ENCODE measurements around the gene RPS6KA1. TPM values are rescaled to one million over a fixed set of nuclear protein-coding genes. Genes with fewer than 3 reads are reported as not detected.

Gene RPS6KA1
- total and polyA plus RNA-seq, 2 of the 8 experiments (the other 6 are each of a cell fraction or from before 2014, with no cell fraction given) = 44.3 to 55.0 TPM

DNA sequence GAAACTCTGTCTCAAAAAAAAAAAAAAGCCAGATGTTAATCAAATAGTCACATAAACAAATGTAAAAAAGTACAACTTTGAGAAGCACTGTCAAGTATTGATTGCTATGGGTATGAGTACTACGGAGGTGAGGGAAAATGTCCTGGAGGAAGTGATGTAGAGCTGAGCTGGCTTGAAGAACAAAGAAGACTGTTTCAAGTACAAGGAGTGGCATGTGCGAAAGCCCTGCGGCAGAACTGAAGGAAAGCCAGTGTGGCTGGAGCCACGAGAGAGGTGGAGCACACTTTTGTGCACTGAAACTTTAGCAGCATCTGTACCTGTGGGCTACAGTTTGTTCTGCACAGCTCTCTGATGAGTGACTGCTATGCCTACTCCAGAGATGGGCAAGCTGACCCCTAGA, 5.4 kb upstream of the RPS6KA1 start:
- no peak for TF ChIP-seq SAP30 (IDR thresholded peaks at IDR 0.05; ENCODE audit: insufficient read depth, insufficient replicate concordance, low read length)
- TF ChIP-seq, protein P1, sequence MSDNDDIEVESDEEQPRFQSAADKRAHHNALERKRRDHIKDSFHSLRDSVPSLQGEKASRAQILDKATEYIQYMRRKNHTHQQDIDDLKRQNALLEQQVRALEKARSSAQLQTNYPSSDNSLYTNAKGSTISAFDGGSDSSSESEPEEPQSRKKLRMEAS (IDR thresholded peaks at IDR 0.05) = no peak
- no peak for TF ChIP-seq BRCA1 (IDR thresholded peaks at IDR 0.05; ENCODE audit: low read depth, low read length)
- no peak for TF ChIP-seq POLR2AphosphoS5 (IDR thresholded peaks at IDR 0.05; ENCODE audit: low read depth, low read length)
- no peak for TF ChIP-seq GABPA (IDR thresholded peaks at IDR 0.05; ENCODE audit: borderline replicate concordance, insufficient read depth, low read length)
- no peak for TF ChIP-seq JUN (IDR thresholded peaks at IDR 0.05; ENCODE audit: low read depth, low read length)
- no peak for TF ChIP-seq JUND (IDR thresholded peaks at IDR 0.05; ENCODE audit: low read length)
- TF ChIP-seq CREB1 (IDR thresholded peaks at IDR 0.05) = no peak
- TF ChIP-seq EP300 (IDR thresholded peaks at IDR 0.05; ENCODE audit: borderline replicate concordance in 1 of 2, low read depth in 2 of 2, low read length in 2 of 2) = no peak
- TF ChIP-seq, protein P2, sequence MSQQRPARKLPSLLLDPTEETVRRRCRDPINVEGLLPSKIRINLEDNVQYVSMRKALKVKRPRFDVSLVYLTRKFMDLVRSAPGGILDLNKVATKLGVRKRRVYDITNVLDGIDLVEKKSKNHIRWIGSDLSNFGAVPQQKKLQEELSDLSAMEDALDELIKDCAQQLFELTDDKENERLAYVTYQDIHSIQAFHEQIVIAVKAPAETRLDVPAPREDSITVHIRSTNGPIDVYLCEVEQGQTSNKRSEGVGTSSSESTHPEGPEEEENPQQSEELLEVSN (IDR thresholded peaks at IDR 0.05) = no peak
- TF ChIP-seq MAFK (IDR thresholded peaks at IDR 0.05; ENCODE audit: low read depth, low read length) = no peak
- TF ChIP-seq TCF12 (IDR thresholded peaks at IDR 0.05; ENCODE audit: low read depth, low read length) = no peak
- no peak for TF ChIP-seq POU5F1 (IDR thresholded peaks at IDR 0.05; ENCODE audit: low read depth, low read length)
- Histone ChIP-seq H3K23me2 (ENCODE audit: low read depth, low read length) (no peaks in the 10 kb centered on the region), H3K23ac (ENCODE audit: insufficient read length) (no peak overlapping the region), H3K4me1 (replicated peaks in 1 of 4; ENCODE audit: control insufficient read depth in 3 of 4, insufficient read depth in 4 of 4, low read length in 3 of 4) (peaks cover under 1 to 3% (median 2%) of the 10 kb centered on the region in 4 experiments; a peak in 3 of 7 replicates), H3K27ac (ENCODE audit: low read depth, low read length) (no peak overlapping the region), H3K14ac (ENCODE audit: insufficient read length) (no peak overlapping the region), H2BK120ac (replicated peaks; ENCODE audit: low read depth, low read length) (no peak overlapping the region), H2BK12ac (ENCODE audit: low read depth, low read length) (no peak overlapping the region), H3K56ac (replicated peaks; ENCODE audit: insufficient read length, low read depth, low read length) (no peak overlapping the region), H4K20me1 (replicated peaks in 1 of 2; ENCODE audit: control insufficient read depth in 1 of 2, insufficient read depth in 2 of 2, low read length in 2 of 2) (no peaks in the 10 kb centered on the region), H3K4ac (replicated peaks; ENCODE audit: insufficient read length, low read depth, low read length) (no peak overlapping the region), H4K5ac (ENCODE audit: insufficient read length, low read depth, low read length) (no peak overlapping the region), H3K79me1 (ENCODE audit: low read depth, low read length) (no peaks in the 10 kb centered on the region; the same call in 1 of the 2 replicates), H2AFZ (ENCODE audit: low read length) (no peak overlapping the region), H3K36me3 (ENCODE audit: control insufficient read depth in 2 of 4, insufficient read depth in 4 of 4, low read length in 3 of 4) (no peaks in the 10 kb centered on the region), H3K4me2 (ENCODE audit: insufficient read depth in 1 of 2, low read depth in 2 of 2, low read length in 2 of 2) (no peak overlapping the region), H4K8ac (ENCODE audit: extremely low read depth, insufficient read depth, low read length) (no peak overlapping the region), H3K4me3 (ENCODE audit: extremely low read depth in 1 of 4, insufficient read depth in 2 of 4, low read depth in 3 of 4, low read length in 4 of 4) (no peak overlapping the region), H3K79me2 (ENCODE audit: control insufficient read depth in 1 of 2, insufficient read depth in 2 of 2, low read length in 2 of 2) (no peaks in the 10 kb centered on the region), H3K9me3 (ENCODE audit: insufficient read depth in 2 of 2, low read depth in 1 of 2, low read length in 1 of 2) (no peaks in the 10 kb centered on the region), H3K18ac (ENCODE audit: extremely low read depth, low read length) (no peak overlapping the region), H3K9ac (replicated peaks in 1 of 4; ENCODE audit: extremely low read depth in 1 of 4, low read depth in 3 of 4, low read length in 3 of 4) (no peak overlapping the region), H2BK5ac (ENCODE audit: low read depth, low read length) (no peak overlapping the region), H2BK20ac (ENCODE audit: low read length) (no peak overlapping the region), H3K27me3 (replicated peaks in 1 of 4; ENCODE audit: control insufficient read depth in 3 of 4, extremely low read depth in 1 of 4, insufficient read depth in 3 of 4, low read length in 3 of 4) (no peaks in the 10 kb centered on the region), H2AK5ac (ENCODE audit: low read depth, low read length) (no peak overlapping the region), H4K91ac (replicated peaks; ENCODE audit: insufficient read length, low read length) (no peak overlapping the region), H2BK15ac (ENCODE audit: low read length) (no peak overlapping the region)
- ChIA-PET CTCF (ENCODE audit: partially characterized antibody) (interaction anchor here (0.9 to 9.3 kb wide), 4 partner anchors 16 to 80 kb away, joined by 3 to 88 read pairs (median 12); no protein-coding TSS in a partner anchor), POLR2A (ENCODE audit: partially characterized antibody) (interaction anchor here (0.6 to 1.5 kb wide), 3 partner anchors 15 to 72 kb away, joined by 3 to 6 read pairs (median 3); no protein-coding TSS in a partner anchor)
- FAIRE-seq (no peak), DNase-seq (ENCODE audit: low read depth in 1 of 2, low spot score in 2 of 2) (no peak)
- 93% methylated on average over 4 of the region's 4 CpGs; no CpG with 5 or more reads in 1 of the 2 experiments for WGBS, 2 experiments (ENCODE audit: extremely low coverage in 1 of 2, insufficient coverage in 1 of 2, insufficient read length in 1 of 2, insufficient replicate concordance in 2 of 2, low coverage in 1 of 2, low lambda C conversion rate in 2 of 2, missing lambda C conversion rate in 1 of 2)

All from H1 (cell line).